CD14-positive monocyte (primary cell): ENCODE measurements around the gene TAF1B. TPM values are rescaled to one million over a fixed set of nuclear protein-coding genes. Genes with fewer than 3 reads are reported as not detected.

ENCODE experiments used
- DNase-seq, 3 donors: peaks; one replicate each; pipeline ENCODE4 v3.0.0-alpha.2; 2011 to 2022
- H2AFZ ChIP-seq: 2 replicates; pipeline ENCODE4 v1.6.0; 2012; ENCODE audit warnings: mild to moderate bottlenecking, low read depth, low read length, inconsistent platforms; ENCODE audit not compliant: insufficient read depth, poor library complexity, severe bottlenecking
- H3K27ac ChIP-seq, 2 donors: 1 replicate in 1 of 2; 2 replicates in 1 of 2; pipeline ENCODE4 v1.5.1; 2012 to 2013; ENCODE audit warnings: low read length in 2 of 2, control low read depth in 1 of 2, inconsistent platforms in 1 of 2, low read depth in 1 of 2, mild to moderate bottlenecking in 1 of 2
- H3K27me3 ChIP-seq, 2 donors: one replicate each; pipeline versions ENCODE4 v1.6.0 to v1.6.1; 2011 to 2013; ENCODE audit warnings: low read length in 2 of 2; ENCODE audit not compliant: control insufficient read depth in 2 of 2, insufficient read depth in 2 of 2
- H3K36me3 ChIP-seq, 2 donors: replicated peaks in 1 of 2; 1 replicate in 1 of 2; 2 replicates in 1 of 2; pipeline versions ENCODE4 v1.5.1 to v1.6.1; 2012 to 2013; ENCODE audit warnings: low read length in 2 of 2, control low read depth in 1 of 2, inconsistent platforms in 1 of 2, mild to moderate bottlenecking in 1 of 2; ENCODE audit not compliant: insufficient read depth in 2 of 2, control insufficient read depth in 1 of 2
- H3K4me1 ChIP-seq, 2 donors: 1 replicate in 1 of 2; 2 replicates in 1 of 2; pipeline versions ENCODE4 v1.5.1 to v1.6.1; 2012 to 2013; ENCODE audit warnings: low read length in 2 of 2, control low read depth in 1 of 2, inconsistent platforms in 1 of 2, mild to moderate bottlenecking in 1 of 2, moderate library complexity in 1 of 2; ENCODE audit not compliant: insufficient read depth in 2 of 2, control insufficient read depth in 1 of 2
- H3K4me2 ChIP-seq: replicated peaks from 2 replicates; pipeline ENCODE3; 2012; ENCODE audit warnings: low read length, moderate library complexity, mild to moderate bottlenecking; ENCODE audit not compliant: poor library complexity, severe bottlenecking; ENCODE audit errors: extremely low read depth
- H3K4me3 ChIP-seq, 3 experiments: fragments of 200-600 bp in 1 of 3; sonication (generic) in 1 of 3; replicated peaks in 1 of 3; 1 replicate in 2 of 3; 2 replicates in 1 of 3; pipeline ENCODE4 v1.5.1; 2011 to 2013; ENCODE audit warnings: low read length in 3 of 3, mild to moderate bottlenecking in 3 of 3, control low read depth in 2 of 3, low read depth in 2 of 3, inconsistent platforms in 1 of 3, moderate library complexity in 1 of 3
- H3K79me2 ChIP-seq: 2 replicates; pipeline ENCODE4 v1.6.0; 2012; ENCODE audit warnings: mild to moderate bottlenecking, control low read depth, inconsistent platforms, low read length, moderate library complexity; ENCODE audit not compliant: insufficient read depth
- H3K9ac ChIP-seq: 2 replicates; pipeline ENCODE4 v1.6.0; 2017; ENCODE audit warnings: low read length, mild to moderate bottlenecking; ENCODE audit not compliant: insufficient read depth, poor library complexity, severe bottlenecking
- H3K9me3 ChIP-seq, 2 donors: replicated peaks in 1 of 2; 1 replicate in 1 of 2; 2 replicates in 1 of 2; pipeline versions ENCODE4 v1.5.1 to v1.6.1; 2012 to 2013; ENCODE audit warnings: low read length in 2 of 2, control low read depth in 1 of 2; ENCODE audit not compliant: control insufficient read depth in 1 of 2, insufficient read depth in 1 of 2
- H4K20me1 ChIP-seq: 2 replicates; pipeline ENCODE4 v1.6.0; 2012; ENCODE audit warnings: mild to moderate bottlenecking, low read length, control low read depth, moderate library complexity; ENCODE audit not compliant: insufficient read depth
- H3K27ac Mint-ChIP-seq, 7 donors: one replicate each; pipeline ENCODE4 v1.8.0; 2020; ENCODE audit warnings: mild to moderate bottlenecking in 7 of 7, mixed read lengths in 7 of 7, moderate library complexity in 6 of 7, inconsistent platforms in 2 of 7
- H3K27me3 Mint-ChIP-seq, 3 donors: one replicate each; pipeline ENCODE4 v1.8.0; 2021 to 2022; ENCODE audit warnings: low read depth in 3 of 3, mild to moderate bottlenecking in 3 of 3, mixed read lengths in 3 of 3, moderate library complexity in 3 of 3, inconsistent platforms in 1 of 3
- H3K36me3 Mint-ChIP-seq, 2 donors: one replicate each; pipeline ENCODE4 v1.8.0; 2020; ENCODE audit warnings: mixed read lengths in 2 of 2, inconsistent platforms in 1 of 2, mild to moderate bottlenecking in 1 of 2
- H3K4me1 Mint-ChIP-seq: one replicate; pipeline ENCODE4 v1.8.0; 2020; ENCODE audit warnings: mild to moderate bottlenecking, mixed read lengths
- H3K4me3 Mint-ChIP-seq, 2 donors: one replicate each; pipeline ENCODE4 v1.8.0; 2020; ENCODE audit warnings: mild to moderate bottlenecking in 2 of 2, mixed read lengths in 2 of 2, moderate library complexity in 1 of 2
- H3K9me3 Mint-ChIP-seq, 7 donors: one replicate each; pipeline ENCODE4 v1.8.0; 2020 to 2022; ENCODE audit warnings: mixed read lengths in 7 of 7, mild to moderate bottlenecking in 6 of 7, moderate library complexity in 6 of 7, inconsistent platforms in 2 of 7
- CTCF ChIP-seq: fragments of 200-600 bp; IDR thresholded peaks from one replicate; pipeline ENCODE4 v1.8.0; 2022; ENCODE audit warnings: antibody characterized with exemption, mild to moderate bottlenecking
- WGBS: methylation state at CpG from one replicate; pipeline ENCODE4 v1.1.5; 2013; ENCODE audit warnings: missing lambda C conversion rate; ENCODE audit not compliant: insufficient coverage; 5-methylcytosine and 5-hydroxymethylcytosine counted together
- intact Hi-C, 2 donors: fragments of 100-400 bp; cut with micrococcal nuclease; formaldehyde crosslinking; loops; one replicate each; pipeline versions ENCODE4 v1.15.0 to v1.15.1; 2023
- polyA plus RNA-seq, 3 donors: library from polyadenylated mRNA; depleted of rRNA in 1 of 3; unstranded in 2 of 3; stranded (reverse) in 1 of 3; fragments of 300-500 nt in 2 of 3; fragments of >200 nt in 1 of 3; fragmentation: Illumina TruSeq in 2 of 3; gene quantifications; 1 replicate in 2 of 3; 2 replicates in 1 of 3; pipeline ENCODE4 v1.2.3, GENCODE V29; 2012 to 2021

TAF1B gene
- polyA plus RNA-seq, 3 donors = 6.0 to 8.4 (median 7.2) TPM

- peak overlapping the region; percentile 37 to 78 (median 46) for H3K4me3 ChIP-seq
- intact Hi-C loops = loop anchor here (10.0 kb wide), 1 partner anchor 494 kb away; the partner anchor contains the start of gene ODC1 (in 2 of the 2)
- no peaks in the 10 kb centered on the region for H3K9me3 ChIP-seq
- H3K4me1 Mint-ChIP-seq = peaks cover 13% of the 10 kb centered on the region
- peak overlapping the region; percentile 83 to 91 for H3K4me3 Mint-ChIP-seq
- H3K36me3 Mint-ChIP-seq = peaks cover 9 to 15% of the 10 kb centered on the region in 2 donors
- H4K20me1 ChIP-seq = no peaks in the 10 kb centered on the region
- H3K9me3 Mint-ChIP-seq = peaks cover 0 to 12% (median 3%) of the 10 kb centered on the region in 7 donors
- H3K9ac ChIP-seq = peak overlapping the region; percentile 67
- H3K27me3 Mint-ChIP-seq = peaks cover 57 to 79% (median 72%) of the 10 kb centered on the region in 3 donors
- 4% methylated on average over 72 of the region's 76 CpGs for WGBS
- no peaks in the 10 kb centered on the region for H3K79me2 ChIP-seq
- no peaks in the 10 kb centered on the region for H3K36me3 ChIP-seq
- peaks cover 38 to 63% of the 10 kb centered on the region in 2 donors for H3K27me3 ChIP-seq
- no peak overlapping the region for H3K27ac ChIP-seq
- DNase-seq = peak; percentile 21 to 59 (median 40)
- peaks cover 9 to 13% of the 10 kb centered on the region in 2 donors for H3K4me1 ChIP-seq
- H3K27ac Mint-ChIP-seq = peak overlapping the region in 3 of 7 donors; percentile 50 to 76 (median 75)
- peak overlapping the region; percentile 88 for H2AFZ ChIP-seq
- no peak for TF ChIP-seq CTCF
- peak overlapping the region; percentile 87 for H3K4me2 ChIP-seq
Observed at GRCh38 chr2:9950521-9951271, 107.4 kb downstream of the TAF1B start.

GRCh38 chr2:9951272-9951521 is 107.9 kb downstream of the TAF1B start:
- no peak overlapping the region for H3K27ac ChIP-seq
- peak overlapping the region; percentile 67 for H3K9ac ChIP-seq
- H3K4me1 ChIP-seq = peaks cover 9 to 13% of the 10 kb centered on the region in 2 donors
- Mint-ChIP-seq H3K36me3 (peaks cover 9 to 15% of the 10 kb centered on the region in 2 donors), H3K4me1 (peaks cover 13% of the 10 kb centered on the region), H3K4me3 (peak overlapping the region; percentile 83 to 91), H3K27ac (no peak overlapping the region), H3K9me3 (peaks cover 0 to 12% (median 3%) of the 10 kb centered on the region in 7 donors), H3K27me3 (peaks cover 57 to 76% (median 68%) of the 10 kb centered on the region in 3 donors)
- peak overlapping the region; percentile 37 to 78 (median 46) for H3K4me3 ChIP-seq
- no peak for DNase-seq
- no peak for TF ChIP-seq CTCF
- no peaks in the 10 kb centered on the region for H3K36me3 ChIP-seq
- no peaks in the 10 kb centered on the region for H3K79me2 ChIP-seq
- peak overlapping the region; percentile 88 for H2AFZ ChIP-seq
- 0% methylated on average over 42 of the region's 47 CpGs for WGBS
- peak overlapping the region; percentile 87 for H3K4me2 ChIP-seq
- intact Hi-C loops = loop anchor here (10.0 kb wide), 1 partner anchor 494 kb away; the partner anchor contains the start of gene ODC1 (in 2 of the 2)
- no peaks in the 10 kb centered on the region for H4K20me1 ChIP-seq
- no peaks in the 10 kb centered on the region for H3K9me3 ChIP-seq
- H3K27me3 ChIP-seq = peaks cover 38 to 63% of the 10 kb centered on the region in 2 donors
